PC-3 (cell line): ENCODE results near the gene PCDHGA5. TPM values are rescaled to one million over a fixed set of nuclear protein-coding genes. Genes with fewer than 3 reads are reported as not detected.
"Not testable (repeated sequence)": the region's sequence is repeated elsewhere in the genome, so short reads cannot be mapped to it uniquely, and the experiment has no call there.

ENCODE experiments used
- ATAC-seq: fragments of 200-7000 bp; cut with Tn5 transposase; 2 replicates; pipeline ENCODE4 v1.9.1; 2020; ENCODE audit warnings: mild to moderate bottlenecking, moderate library complexity
- BruUV-seq: library from RNA; stranded (reverse); fragments of 400-500 nt; replicated peaks from 2 replicates; lab custom pipeline; 2021; lab: Mats Ljungman, UMichigan
- CTCF ChIA-PET: fragments of 300-600 bp; sonication (Branson Sonifier 250); formaldehyde crosslinking; loops from one replicate; lab custom pipeline; 2022; ENCODE audit warnings: antibody characterized with exemption; lab: Charles Lee
- POLR2A ChIA-PET: fragments of 300-600 bp; sonication (Branson Sonifier 250); formaldehyde crosslinking; loops from one replicate; lab custom pipeline; 2022; ENCODE audit warnings: antibody characterized with exemption; ENCODE audit not compliant: unreplicated experiment; lab: Charles Lee
- DNase-seq: peaks from one replicate; pipeline ENCODE4 v3.0.0-alpha.2; 2015
- H2AFZ ChIP-seq: fragments of 300-600 bp; sonication (generic); 2 replicates; pipeline ENCODE4 v1.6.0; 2016; ENCODE audit warnings: antibody characterized with exemption, low read length
- H3F3A ChIP-seq: fragments of 300-600 bp; sonication (generic); one replicate; pipeline ENCODE4 v1.6.0; 2017; ENCODE audit warnings: antibody characterized with exemption, low read length, control low read depth, mild to moderate bottlenecking; ENCODE audit not compliant: unreplicated experiment
- H3K27ac ChIP-seq: fragments of 300-600 bp; sonication (generic); 2 replicates; pipeline ENCODE4 v1.5.1; 2016; ENCODE audit warnings: mild to moderate bottlenecking, low read length
- H3K27me3 ChIP-seq: fragments of 300-600 bp; sonication (generic); 2 replicates; pipeline ENCODE4 v1.6.1; 2016; ENCODE audit warnings: low read length, mixed read lengths
- H3K36me3 ChIP-seq: fragments of 300-600 bp; sonication (generic); 2 replicates; pipeline ENCODE4 v1.6.1; 2016; ENCODE audit warnings: low read depth, mixed run types, low read length, mixed read lengths
- H3K4me1 ChIP-seq: fragments of 300-600 bp; sonication (generic); 2 replicates; pipeline ENCODE4 v1.5.1; 2016; ENCODE audit warnings: low read length; ENCODE audit not compliant: insufficient read depth
- H3K4me2 ChIP-seq: fragments of 300-600 bp; sonication (generic); 2 replicates; pipeline ENCODE4 v1.6.0; 2016; ENCODE audit warnings: low read length
- H3K4me3 ChIP-seq: fragments of 300-600 bp; sonication (generic); 2 replicates; pipeline ENCODE4 v1.5.1; 2016; ENCODE audit warnings: mild to moderate bottlenecking, low read length, mixed read lengths
- H3K79me2 ChIP-seq: fragments of 300-600 bp; sonication (generic); 2 replicates; pipeline ENCODE4 v1.6.1; 2017; ENCODE audit warnings: low read length, mixed read lengths
- H3K9ac ChIP-seq: fragments of 300-600 bp; sonication (generic); 2 replicates; pipeline ENCODE4 v1.6.0; 2016; ENCODE audit warnings: mild to moderate bottlenecking, low read length
- H3K9me2 ChIP-seq: fragments of 300-600 bp; sonication (generic); replicated peaks from 2 replicates; pipeline ENCODE4 v1.6.1; 2016; ENCODE audit warnings: mixed run types, low read length, mixed read lengths
- H3K9me3 ChIP-seq: fragments of 300-600 bp; sonication (generic); 2 replicates; pipeline ENCODE4 v1.6.1; 2016; ENCODE audit warnings: low read length, mixed read lengths
- H4K20me1 ChIP-seq: fragments of 300-600 bp; sonication (generic); 2 replicates; pipeline ENCODE4 v1.6.1; 2016; ENCODE audit warnings: low read length, mixed read lengths
- EZH2 ChIP-seq: fragments of 300-600 bp; sonication (generic); IDR thresholded peaks from one replicate; pipeline ENCODE4 v1.6.1; 2017; ENCODE audit warnings: antibody characterized with exemption, mild to moderate bottlenecking, low read length; ENCODE audit not compliant: unreplicated experiment
- EZH2phosphoT487 ChIP-seq: fragments of 300-600 bp; sonication (generic); IDR thresholded peaks from 2 replicates; pipeline ENCODE4 v1.6.1; 2018; ENCODE audit warnings: mild to moderate bottlenecking, antibody characterized with exemption, low read length, borderline replicate concordance
- intact Hi-C: fragments of 100-400 bp; cut with micrococcal nuclease; formaldehyde crosslinking; loops from 2 replicates; pipeline ENCODE4 v1.9.0; 2023
- total RNA-seq: library from RNA; depleted of rRNA; stranded (reverse); fragments of >200 nt; gene quantifications from 2 replicates; pipeline ENCODE4 v1.2.3, GENCODE V29; 2014
- TF ChIP-seq, protein P1 (sequence below): fragments of 300-600 bp; sonication (generic); conservative IDR thresholded peaks from 2 replicates; pipeline ENCODE4 v1.5.1; 2017; ENCODE audit warnings: antibody characterized with exemption, low read depth, mild to moderate bottlenecking, low read length

Gene PCDHGA5
- total RNA-seq, 1 experiment from 2014 or later, result 0.98 TPM

DNA sequence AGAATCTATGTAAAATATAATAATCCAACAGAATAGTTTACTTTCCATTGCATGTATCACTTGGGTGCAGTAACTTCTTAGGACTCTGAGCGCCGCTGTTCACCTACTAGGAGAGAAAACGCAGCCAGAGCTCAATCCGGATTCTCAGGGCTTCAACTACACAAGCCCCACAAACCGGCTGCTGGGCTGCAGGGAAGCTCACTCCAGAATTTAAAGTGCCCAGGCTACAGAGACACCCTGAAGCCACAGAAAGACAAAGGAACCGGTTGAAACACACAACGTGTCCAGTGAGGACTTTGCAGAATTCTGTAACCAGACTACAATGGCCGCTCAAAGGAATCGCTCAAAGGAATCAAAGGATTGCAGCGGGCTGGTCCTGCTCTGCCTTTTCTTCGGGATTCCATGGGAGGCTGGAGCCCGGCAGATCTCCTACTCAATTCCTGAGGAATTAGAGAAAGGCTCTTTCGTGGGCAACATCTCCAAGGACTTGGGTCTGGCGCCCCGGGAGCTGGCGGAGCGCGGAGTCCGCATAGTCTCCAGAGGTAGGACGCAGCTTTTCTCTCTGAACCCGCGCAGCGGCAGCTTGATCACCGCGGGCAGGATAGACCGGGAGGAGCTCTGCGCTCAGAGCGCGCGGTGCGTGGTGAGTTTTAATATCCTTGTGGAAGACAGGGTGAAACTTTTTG lies 49.0 kb downstream of the PCDHGA5 start, which contains the start of gene PCDHGA10:
Gene PCDHGA10 (plus strand): TSS at position 134 of the 686 bp plus-strand sequence. CDS start 189 bp downstream, at position 323.
- no peak within 1 kb of the TSS for H3K9ac ChIP-seq

DNA sequence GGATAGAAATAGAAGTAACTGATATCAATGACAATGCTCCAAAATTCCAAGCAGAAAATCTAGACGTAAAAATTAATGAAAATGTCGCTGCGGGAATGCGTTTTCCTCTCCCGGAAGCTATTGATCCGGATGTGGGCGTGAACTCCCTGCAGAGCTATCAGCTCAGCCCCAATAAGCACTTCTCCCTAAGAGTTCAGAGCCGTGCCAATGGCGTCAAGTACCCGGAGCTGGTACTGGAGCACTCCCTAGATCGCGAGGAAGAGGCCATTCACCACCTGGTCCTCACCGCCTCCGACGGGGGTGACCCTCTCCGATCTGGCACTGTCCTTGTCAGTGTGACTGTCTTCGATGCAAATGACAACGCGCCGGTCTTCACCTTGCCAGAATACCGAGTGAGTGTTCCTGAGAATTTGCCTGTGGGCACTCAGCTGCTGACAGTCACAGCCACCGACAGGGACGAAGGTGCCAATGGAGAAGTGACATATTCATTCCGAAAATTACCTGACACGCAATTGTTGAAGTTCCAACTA lies 49.6 kb downstream of the PCDHGA5 start:
- Histone ChIP-seq H3K9me3 (0 out of 2 replicates have a peak, but pooled peaks cover 4% of the 10 kb centered on the region), H3K36me3 (peaks cover 6% of the 10 kb centered on the region; the same call in 1 of the 2 replicates), H3F3A (no peaks in the 10 kb centered on the region), H2AFZ (no peak overlapping the region), H3K27me3 (no peaks in the 10 kb centered on the region), H3K9me2 (no peaks in the 10 kb centered on the region), H3K4me1 (no peaks in the 10 kb centered on the region), H3K79me2 (no peaks in the 10 kb centered on the region), H3K27ac (no peak overlapping the region), H3K9ac (no peak overlapping the region), H3K4me3 (no peak overlapping the region), H4K20me1 (no peaks in the 10 kb centered on the region), H3K4me2 (no peak overlapping the region)
- ATAC-seq, result no peak
- intact Hi-C loops, result no loop called here
- ChIA-PET CTCF (no interaction called here), POLR2A (no interaction called here)
- BruUV-seq, result no TSS peak
- no peak for DNase-seq
- TF ChIP-seq EZH2 (no peak), EZH2phosphoT487 (no peak)
- TF ChIP-seq, protein P1, sequence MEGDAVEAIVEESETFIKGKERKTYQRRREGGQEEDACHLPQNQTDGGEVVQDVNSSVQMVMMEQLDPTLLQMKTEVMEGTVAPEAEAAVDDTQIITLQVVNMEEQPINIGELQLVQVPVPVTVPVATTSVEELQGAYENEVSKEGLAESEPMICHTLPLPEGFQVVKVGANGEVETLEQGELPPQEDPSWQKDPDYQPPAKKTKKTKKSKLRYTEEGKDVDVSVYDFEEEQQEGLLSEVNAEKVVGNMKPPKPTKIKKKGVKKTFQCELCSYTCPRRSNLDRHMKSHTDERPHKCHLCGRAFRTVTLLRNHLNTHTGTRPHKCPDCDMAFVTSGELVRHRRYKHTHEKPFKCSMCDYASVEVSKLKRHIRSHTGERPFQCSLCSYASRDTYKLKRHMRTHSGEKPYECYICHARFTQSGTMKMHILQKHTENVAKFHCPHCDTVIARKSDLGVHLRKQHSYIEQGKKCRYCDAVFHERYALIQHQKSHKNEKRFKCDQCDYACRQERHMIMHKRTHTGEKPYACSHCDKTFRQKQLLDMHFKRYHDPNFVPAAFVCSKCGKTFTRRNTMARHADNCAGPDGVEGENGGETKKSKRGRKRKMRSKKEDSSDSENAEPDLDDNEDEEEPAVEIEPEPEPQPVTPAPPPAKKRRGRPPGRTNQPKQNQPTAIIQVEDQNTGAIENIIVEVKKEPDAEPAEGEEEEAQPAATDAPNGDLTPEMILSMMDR, result no peak

More for the DNA sequence above, 49.0 kb downstream of the PCDHGA5 start, which contains the start of gene PCDHGA10:
- ChIA-PET CTCF (no interaction called here), POLR2A (no interaction called here)
- DNase-seq, result no peak
- no peaks in the 10 kb centered on the region for H3K27me3 ChIP-seq
- no TSS peak for BruUV-seq
- H3K9me2 ChIP-seq, result no peaks in the 10 kb centered on the region
- no peak within 1 kb of the TSS for H2AFZ ChIP-seq
- H3K4me2 ChIP-seq, result no peak within 1 kb of the TSS
- H3K36me3 ChIP-seq, result peaks cover 6% of the 10 kb centered on the region; the same call in 1 of the 2 replicates
- H3K4me1 ChIP-seq, result no peaks in the 10 kb centered on the region
- H3K9me3 ChIP-seq, result 0 out of 2 replicates have a peak, but pooled peaks cover 4% of the 10 kb centered on the region
- no peaks in the 10 kb centered on the region for H3F3A ChIP-seq
- no peaks in the 10 kb centered on the region for H4K20me1 ChIP-seq
- no peak within 1 kb of the TSS for H3K27ac ChIP-seq
- H3K79me2 ChIP-seq, result no peaks in the 10 kb centered on the region
- no peak for ATAC-seq
- intact Hi-C loops, result no loop called here
- TF ChIP-seq, protein P1, result no peak
- no peak for TF ChIP-seq EZH2phosphoT487
- H3K4me3 ChIP-seq, result no peak within 1 kb of the TSS

DNA sequence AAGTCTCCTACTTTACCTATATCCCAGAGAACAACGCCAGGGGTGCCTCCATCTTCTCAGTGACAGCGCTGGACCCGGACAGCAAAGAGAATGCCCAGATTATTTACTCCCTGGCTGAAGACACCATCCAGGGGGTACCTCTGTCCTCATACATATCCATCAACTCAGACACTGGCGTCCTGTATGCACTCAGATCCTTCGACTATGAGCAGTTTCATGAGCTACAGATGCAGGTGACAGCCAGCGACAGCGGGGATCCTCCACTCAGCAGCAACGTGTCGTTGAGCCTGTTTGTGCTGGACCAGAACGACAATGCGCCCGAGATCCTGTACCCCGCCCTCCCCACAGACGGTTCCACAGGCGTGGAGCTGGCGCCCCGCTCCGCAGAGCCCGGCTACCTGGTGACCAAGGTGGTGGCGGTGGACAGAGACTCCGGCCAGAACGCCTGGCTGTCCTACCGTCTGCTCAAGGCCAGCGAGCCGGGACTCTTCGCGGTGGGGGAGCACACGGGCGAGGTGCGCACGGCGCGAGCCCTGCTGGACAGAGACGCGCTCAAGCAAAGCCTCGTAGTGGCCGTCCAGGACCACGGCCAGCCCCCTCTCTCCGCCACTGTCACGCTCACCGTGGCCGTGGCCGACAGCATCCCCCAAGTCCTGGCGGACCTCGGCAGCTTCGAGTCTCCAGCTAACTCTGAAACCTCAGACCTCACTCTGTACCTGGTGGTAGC lies 50.7 kb downstream of the PCDHGA5 start:
- ATAC-seq, CTCF ChIA-PET, H4K20me1 ChIP-seq, H3K4me3 ChIP-seq, POLR2A ChIA-PET, H3K27me3 ChIP-seq, H3K79me2 ChIP-seq, H3K9me3 ChIP-seq, intact Hi-C loops, H3K36me3 ChIP-seq, BruUV-seq, DNase-seq, H2AFZ ChIP-seq, H3K9me2 ChIP-seq, H3K4me1 ChIP-seq, H3F3A ChIP-seq, H3K9ac ChIP-seq, H3K27ac ChIP-seq, H3K4me2 ChIP-seq: not testable (repeated sequence)

DNA sequence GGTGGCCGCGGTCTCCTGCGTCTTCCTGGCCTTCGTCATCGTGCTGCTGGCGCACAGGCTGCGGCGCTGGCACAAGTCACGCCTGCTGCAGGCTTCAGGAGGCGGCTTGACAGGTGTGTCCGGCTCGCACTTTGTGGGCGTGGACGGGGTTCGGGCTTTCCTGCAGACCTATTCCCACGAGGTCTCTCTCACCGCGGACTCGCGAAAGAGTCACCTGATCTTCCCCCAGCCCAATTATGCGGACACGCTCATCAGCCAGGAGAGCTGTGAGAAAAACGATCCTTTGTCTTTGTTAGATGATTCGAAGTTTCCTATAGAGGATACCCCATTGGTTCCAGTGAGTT lies 51.3 kb downstream of the PCDHGA5 start:
- CTCF ChIA-PET, H3K9me3 ChIP-seq, DNase-seq, H4K20me1 ChIP-seq, H3F3A ChIP-seq, H3K4me3 ChIP-seq, H3K4me2 ChIP-seq, H3K4me1 ChIP-seq, POLR2A ChIA-PET, H3K79me2 ChIP-seq, H3K27ac ChIP-seq, H3K27me3 ChIP-seq, H3K36me3 ChIP-seq, H2AFZ ChIP-seq, intact Hi-C loops, H3K9ac ChIP-seq, BruUV-seq, ATAC-seq, H3K9me2 ChIP-seq: not testable (repeated sequence)
